Kasumi-1 (cell line): ENCODE measurements around the gene HSD17B8.

ENCODE experiments used
- DNase-seq, 2 experiments: peaks; one replicate each; lab custom pipeline; 2025; lab: John Stamatoyannopoulos, UW

The HSD17B8 gene

GRCh38 chr6:33241968-33242367, 37.5 kb downstream of the HSD17B8 start:
- DNase-seq: no peak

GRCh38 chr6:33243476-33243875, 39.0 kb downstream of the HSD17B8 start:
- no peak for DNase-seq

DNA sequence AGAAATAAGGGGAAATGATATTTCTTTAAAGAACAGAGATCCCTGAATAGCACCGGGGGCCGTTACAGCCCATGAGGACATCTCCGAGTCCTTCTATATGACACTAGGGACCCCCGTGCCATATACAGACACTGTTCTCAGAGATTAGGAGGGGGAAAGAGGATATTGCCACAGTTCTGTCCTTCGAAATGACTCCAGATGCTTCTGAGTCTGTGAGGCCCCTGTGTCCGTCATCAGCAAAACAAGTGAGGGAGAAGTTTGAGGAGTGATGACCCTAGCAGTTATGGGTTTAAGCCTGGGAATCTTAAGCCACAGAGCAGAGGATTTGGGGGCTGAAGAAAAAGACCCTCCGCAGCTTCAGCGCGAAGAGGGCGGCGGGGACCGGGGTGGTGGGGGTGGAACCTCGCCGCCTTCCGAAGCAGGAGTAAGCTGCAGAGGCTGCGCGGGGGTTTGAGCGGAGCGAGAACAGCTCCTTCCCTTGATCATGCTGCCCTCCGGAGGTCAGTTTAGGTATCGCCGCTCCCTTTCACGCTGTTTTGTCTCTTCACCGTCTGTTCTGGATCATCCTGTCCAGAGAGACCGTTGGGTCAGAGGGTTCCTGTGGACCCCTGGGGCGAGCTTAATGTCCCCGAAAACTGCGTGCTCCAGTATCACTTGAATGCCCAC, 43.7 kb downstream of the HSD17B8 start:
- peak; percentile 90 for DNase-seq

- DNase-seq: peak in 1 of 2 experiments; percentile 59
These were observed 44.1 kb downstream of the HSD17B8 start for GRCh38 chr6:33248643-33248931.

GRCh38 chr6:33248932-33249731, 44.7 kb downstream of the HSD17B8 start:
- DNase-seq: peak; percentile 99

GRCh38 chr6:33249732-33250630, 45.5 kb downstream of the HSD17B8 start:
- no peak for DNase-seq

- no peak for DNase-seq
These were observed 46.3 kb downstream of the HSD17B8 start for GRCh38 chr6:33250731-33251130.

DNA sequence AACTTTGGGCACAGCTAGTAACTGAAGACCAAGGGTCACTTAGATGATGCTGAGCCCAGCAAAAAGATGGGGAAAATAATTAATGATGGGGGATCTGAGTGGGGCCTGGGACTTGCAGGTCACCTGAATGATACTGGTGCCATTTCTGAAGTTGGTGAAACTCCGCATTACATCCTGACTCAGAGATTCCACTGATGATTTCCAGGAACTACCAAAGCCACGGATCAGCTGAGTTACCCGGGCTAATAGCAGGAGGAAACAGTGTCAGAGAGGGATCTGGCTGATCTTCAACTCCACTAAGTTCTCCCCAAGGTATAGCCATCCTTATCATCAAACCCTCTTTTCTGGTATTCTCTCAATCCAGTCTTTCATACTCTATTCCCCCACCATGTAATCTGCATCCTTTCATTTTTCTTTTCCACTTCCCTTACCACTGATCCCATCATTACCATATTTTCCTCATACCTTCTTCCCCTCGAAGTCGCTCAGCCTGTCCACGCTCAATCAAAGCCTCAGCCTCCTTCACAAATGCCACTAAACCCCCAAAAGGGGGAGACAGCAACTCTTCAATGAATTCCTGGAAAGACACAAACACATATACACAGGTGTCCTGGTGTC, 47.0 kb downstream of the HSD17B8 start:
- DNase-seq: no peak

DNA sequence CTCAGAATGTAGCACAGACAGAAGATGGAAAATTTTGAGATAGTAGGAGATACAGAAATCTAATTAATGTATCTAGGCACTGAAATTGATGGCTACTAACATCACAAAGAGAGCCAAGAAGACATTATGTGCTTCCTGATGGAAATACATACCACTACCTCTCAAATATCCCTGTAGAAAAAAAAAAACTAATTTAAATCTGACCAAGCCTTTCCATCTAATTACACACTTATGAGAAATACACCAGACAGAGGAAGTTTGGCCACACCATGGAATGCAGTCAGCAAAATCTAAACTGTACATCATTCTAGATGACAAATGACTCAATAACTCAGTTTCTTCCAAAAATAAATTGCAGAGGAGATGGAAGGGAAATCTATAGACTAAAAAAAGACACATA, 48.3 kb downstream of the HSD17B8 start:
- no peak for DNase-seq

GRCh38 chr6:33254591-33254990, 50.1 kb downstream of the HSD17B8 start:
- no peak for DNase-seq
